Endothelial cell of umbilical vein (primary cell): ENCODE data around the gene DISP2. TPM values are rescaled to one million over a fixed set of nuclear protein-coding genes. Genes with fewer than 3 reads are reported as not detected.

ENCODE experiments used
- BruUV-seq: library from RNA; stranded (reverse); fragments of 400-500 nt; replicated peaks from 2 replicates; lab custom pipeline; 2021; lab: Mats Ljungman, UMichigan
- CTCF ChIA-PET: fragments of 300-600, 350-600 bp; sonication (Branson Sonifier 250); formaldehyde crosslinking; loops from one replicate; lab custom pipeline; 2021; ENCODE audit warnings: antibody characterized with exemption, inconsistent platforms; lab: Charles Lee
- POLR2A ChIA-PET: fragments of 300-600, 350-600 bp; sonication (Branson Sonifier 250); formaldehyde crosslinking; loops from one replicate; lab custom pipeline; 2021; ENCODE audit warnings: antibody characterized with exemption, inconsistent platforms; lab: Charles Lee
- DNase-seq: peaks from one replicate; pipeline ENCODE4 v3.0.0-alpha.2; 2011; ENCODE audit warnings: low read depth, low spot score
- FAIRE-seq: peaks from 2 replicates; lab custom pipeline; 2011; peaks lifted over from hg19 to GRCh38; lab: Jason Lieb, UNC
- H2AFZ ChIP-seq: 2 replicates; pipeline ENCODE4 v1.6.0; 2012; ENCODE audit warnings: low read depth, low read length, control low read depth, inconsistent platforms
- H3K27ac ChIP-seq: 2 replicates; pipeline ENCODE4 v1.5.1; 2011; ENCODE audit warnings: low read depth, mild to moderate bottlenecking, control low read depth, low read length, moderate library complexity; ENCODE audit not compliant: insufficient read depth
- H3K27me3 ChIP-seq, 2 experiments: 2 replicates each; pipeline versions ENCODE4 v1.6.0 to v1.6.1; 2011; ENCODE audit warnings: low read length in 2 of 2, mixed read lengths in 1 of 2; ENCODE audit not compliant: control insufficient read depth in 2 of 2, insufficient read depth in 2 of 2
- H3K36me3 ChIP-seq, 2 experiments: 2 replicates in 1 of 2; 3 replicates in 1 of 2; pipeline ENCODE4 v1.5.1; 2011; ENCODE audit warnings: low read length in 2 of 2, mild to moderate bottlenecking in 1 of 2, moderate library complexity in 1 of 2; ENCODE audit not compliant: control insufficient read depth in 2 of 2, insufficient read depth in 2 of 2; ENCODE audit errors: extremely low read depth in 1 of 2
- H3K4me1 ChIP-seq: 3 replicates; pipeline ENCODE4 v1.5.1; 2011; ENCODE audit warnings: mild to moderate bottlenecking, low read length; ENCODE audit not compliant: control insufficient read depth, insufficient read depth; ENCODE audit errors: extremely low read depth
- H3K4me2 ChIP-seq: 2 replicates; pipeline ENCODE4 v1.6.1; 2011; ENCODE audit warnings: low read length, control low read depth, mixed read lengths; ENCODE audit not compliant: insufficient read depth
- H3K4me3 ChIP-seq, 3 experiments: fragments of 200-600 bp in 1 of 3; sonication (generic), shearing (Covaris generic) in 1 of 3; replicated peaks in 1 of 3; 2 replicates each; pipeline ENCODE4 v1.5.1; 2011 to 2016; ENCODE audit warnings: control low read depth in 3 of 3, low read length in 3 of 3, mild to moderate bottlenecking in 2 of 3, inconsistent platforms in 1 of 3, low read depth in 1 of 3, moderate library complexity in 1 of 3; ENCODE audit not compliant: insufficient read depth in 1 of 3
- H3K79me2 ChIP-seq: 2 replicates; pipeline ENCODE4 v1.6.0; 2012; ENCODE audit warnings: low read length, inconsistent platforms; ENCODE audit not compliant: control insufficient read depth, insufficient read depth
- H3K9ac ChIP-seq: replicated peaks from 2 replicates; pipeline ENCODE3; 2011; ENCODE audit warnings: low read length, control low read depth; ENCODE audit not compliant: insufficient read depth; ENCODE audit errors: extremely low read depth
- H3K9me1 ChIP-seq: replicated peaks from 3 replicates; pipeline ENCODE4 v1.6.0; 2011; ENCODE audit warnings: mild to moderate bottlenecking, low read length; ENCODE audit not compliant: control insufficient read depth, insufficient read depth; ENCODE audit errors: extremely low read depth
- H3K9me3 ChIP-seq: replicated peaks from 2 replicates; pipeline ENCODE4 v1.5.1; 2012; ENCODE audit warnings: low read length, inconsistent platforms; ENCODE audit not compliant: control insufficient read depth, insufficient read depth
- H4K20me1 ChIP-seq: replicated peaks from 2 replicates; pipeline ENCODE3; 2011; ENCODE audit warnings: mild to moderate bottlenecking, low read length; ENCODE audit not compliant: control insufficient read depth, insufficient read depth; ENCODE audit errors: extremely low read depth
- EZH2 ChIP-seq: IDR thresholded peaks from 2 replicates; pipeline ENCODE4 v1.6.1; 2012; ENCODE audit warnings: borderline replicate concordance, low read depth, mild to moderate bottlenecking, moderate library complexity, low read length, inconsistent platforms; ENCODE audit not compliant: severe bottlenecking
- FOS ChIP-seq: IDR thresholded peaks from 2 replicates; pipeline ENCODE4 v1.6.1; 2011; ENCODE audit warnings: mild to moderate bottlenecking, low read length, moderate library complexity, borderline replicate concordance; ENCODE audit not compliant: insufficient read depth
- GATA2 ChIP-seq: IDR thresholded peaks from 2 replicates; pipeline ENCODE4 v1.7.0; 2011; ENCODE audit warnings: low read depth, mild to moderate bottlenecking, moderate library complexity, mixed read lengths, low read length; ENCODE audit not compliant: insufficient read length, insufficient read depth
- JUN ChIP-seq: IDR thresholded peaks from 2 replicates; pipeline ENCODE4 v1.6.1; 2011; ENCODE audit warnings: borderline replicate concordance, low read depth; ENCODE audit not compliant: insufficient read length, insufficient read depth
- MYC ChIP-seq: IDR thresholded peaks from one replicate; pipeline ENCODE4 v1.6.1; 2011; ENCODE audit warnings: mild to moderate bottlenecking, low read depth, low read length
- POLR2A ChIP-seq: IDR thresholded peaks from 2 replicates; pipeline ENCODE4 v1.6.1; 2012; ENCODE audit warnings: low read depth, mild to moderate bottlenecking, control low read depth, low read length
- POLR2AphosphoS5 ChIP-seq: IDR thresholded peaks from 2 replicates; pipeline ENCODE4 v1.6.1; 2012; ENCODE audit warnings: low read depth, mild to moderate bottlenecking, control low read depth, low read length, moderate library complexity; ENCODE audit not compliant: insufficient read depth
- dilution Hi-C: fragments of 300-500 bp; cut with MboI; formaldehyde crosslinking; loops from one replicate; pipeline ENCODE4 v1.15.0; 2019; ENCODE audit warnings: low sequenced_read_pairs; ENCODE audit not compliant: extremely low pct_ligation_motif_present
- intact Hi-C: fragments of 100-400 bp; cut with micrococcal nuclease; formaldehyde crosslinking; loops from one replicate; pipeline ENCODE4 v1.10.0; 2022
- polyA plus RNA-seq, 4 experiments: library from polyadenylated mRNA; depleted of rRNA in 3 of 4; stranded (reverse) in 3 of 4; unstranded in 1 of 4; fragments of >200 nt; gene quantifications; 2 replicates each; pipeline versions ENCODE4 v1.2.1 to v1.2.3, GENCODE V29; 2011 to 2012; ENCODE audit warnings: missing spikeins in 1 of 4
- total RNA-seq: library from RNA; stranded (reverse); gene quantifications from 2 replicates; pipeline ENCODE4 v1.2.3, GENCODE V29; 2021
- TF ChIP-seq, protein P1 (sequence below), 2 donors: IDR thresholded peaks; 1 replicate in 1 of 2; 2 replicates in 1 of 2; pipeline ENCODE4 v1.5.1; 2011; ENCODE audit warnings: low read length in 2 of 2, mild to moderate bottlenecking in 2 of 2, moderate library complexity in 2 of 2, control low read depth in 1 of 2, inconsistent platforms in 1 of 2, low read depth in 1 of 2; ENCODE audit not compliant: insufficient read depth in 1 of 2; ENCODE audit errors: extremely low read depth in 1 of 2
- TF ChIP-seq, protein P2 (sequence below): IDR thresholded peaks from 2 replicates; pipeline ENCODE4 v1.6.1; 2011; ENCODE audit not compliant: insufficient read depth, insufficient read length

DISP2 gene
- total and polyA plus RNA-seq, 2 donors (not counting 3 experiments of a cell fraction or from before 2014, with no cell fraction given) = 0.10 to 1.2 TPM

- H3K4me2 ChIP-seq = peak overlapping the region; percentile 44
- TF ChIP-seq JUN = no peak
- TF ChIP-seq, protein P1, sequence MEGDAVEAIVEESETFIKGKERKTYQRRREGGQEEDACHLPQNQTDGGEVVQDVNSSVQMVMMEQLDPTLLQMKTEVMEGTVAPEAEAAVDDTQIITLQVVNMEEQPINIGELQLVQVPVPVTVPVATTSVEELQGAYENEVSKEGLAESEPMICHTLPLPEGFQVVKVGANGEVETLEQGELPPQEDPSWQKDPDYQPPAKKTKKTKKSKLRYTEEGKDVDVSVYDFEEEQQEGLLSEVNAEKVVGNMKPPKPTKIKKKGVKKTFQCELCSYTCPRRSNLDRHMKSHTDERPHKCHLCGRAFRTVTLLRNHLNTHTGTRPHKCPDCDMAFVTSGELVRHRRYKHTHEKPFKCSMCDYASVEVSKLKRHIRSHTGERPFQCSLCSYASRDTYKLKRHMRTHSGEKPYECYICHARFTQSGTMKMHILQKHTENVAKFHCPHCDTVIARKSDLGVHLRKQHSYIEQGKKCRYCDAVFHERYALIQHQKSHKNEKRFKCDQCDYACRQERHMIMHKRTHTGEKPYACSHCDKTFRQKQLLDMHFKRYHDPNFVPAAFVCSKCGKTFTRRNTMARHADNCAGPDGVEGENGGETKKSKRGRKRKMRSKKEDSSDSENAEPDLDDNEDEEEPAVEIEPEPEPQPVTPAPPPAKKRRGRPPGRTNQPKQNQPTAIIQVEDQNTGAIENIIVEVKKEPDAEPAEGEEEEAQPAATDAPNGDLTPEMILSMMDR (IDR thresholded peaks at IDR 0.05; ENCODE audit: extremely low read depth in 1 of 2, insufficient read depth in 1 of 2, low read depth in 1 of 2, low read length in 2 of 2) = peak in 1 of 2 donors; percentile 29
- ChIA-PET POLR2A (interaction anchor here (2.0 to 2.1 kb wide), 2 partner anchors 12 to 17 kb away, joined by 6 to 12 read pairs; no protein-coding TSS in a partner anchor), CTCF (interaction anchor here (0.7 to 9.1 kb wide), 18 partner anchors 8 to 122 kb away, joined by 3 to 287 read pairs (median 8); partner anchors contain the start of genes ANKRD63, BAHD1, DISP2 and INAFM2)
- peak overlapping the region in 2 of 3 experiments; percentile 20 to 57 for H3K4me3 ChIP-seq
- peak overlapping the region; percentile 86 for H3K9ac ChIP-seq
- H3K27me3 ChIP-seq = no peaks in the 10 kb centered on the region
- intact Hi-C loops = loop anchor here (1.0 kb wide), 1 partner anchor 83 kb away; no protein-coding TSS in a partner anchor
- no peak for DNase-seq
- H3K79me2 ChIP-seq = peaks cover 11% of the 10 kb centered on the region
- dilution Hi-C loops = no loop called here
- H3K9me3 ChIP-seq = no peaks in the 10 kb centered on the region
- H3K9me1 ChIP-seq = no peaks in the 10 kb centered on the region
- H2AFZ ChIP-seq = no peak overlapping the region
- peaks cover 67% of the 10 kb centered on the region for H3K4me1 ChIP-seq
- no TSS peak for BruUV-seq
- H3K27ac ChIP-seq = peak overlapping the region; percentile 94
- no peaks in the 10 kb centered on the region for H4K20me1 ChIP-seq
- FAIRE-seq = no peak
- peaks cover 0 to 8% of the 10 kb centered on the region in 2 experiments for H3K36me3 ChIP-seq
Measured at GRCh38 chr15:40339621-40339945, 18.4 kb upstream of the DISP2 start.

- Histone ChIP-seq H3K9me1 (no peaks in the 10 kb centered on the region), H3K4me3 (peak overlapping the region; percentile 12 to 57 (median 20)), H4K20me1 (no peaks in the 10 kb centered on the region), H2AFZ (peak overlapping the region; percentile 65), H3K9ac (peak overlapping the region; percentile 86), H3K4me2 (peak overlapping the region; percentile 44), H3K36me3 (peaks cover 0 to 6% of the 10 kb centered on the region in 2 experiments), H3K9me3 (no peaks in the 10 kb centered on the region), H3K27ac (peak overlapping the region; percentile 94), H3K27me3 (no peaks in the 10 kb centered on the region), H3K4me1 (peaks cover 63% of the 10 kb centered on the region), H3K79me2 (peaks cover 11% of the 10 kb centered on the region)
- POLR2A ChIA-PET = interaction anchor here (0.8 to 2.1 kb wide), 3 partner anchors 12 to 25 kb away, joined by 3 to 12 read pairs (median 6); no protein-coding TSS in a partner anchor
- intact Hi-C loops = no loop called here
- TSS peak; percentile 32 for BruUV-seq
- no peak for TF ChIP-seq POLR2AphosphoS5
- TF ChIP-seq MYC = no peak
- TF ChIP-seq, protein P1 (IDR thresholded peaks at IDR 0.05; ENCODE audit: extremely low read depth in 1 of 2, insufficient read depth in 1 of 2, low read depth in 1 of 2, low read length in 2 of 2) = no peak
- no peak for TF ChIP-seq EZH2
- TF ChIP-seq JUN = no peak
- TF ChIP-seq, protein P2, sequence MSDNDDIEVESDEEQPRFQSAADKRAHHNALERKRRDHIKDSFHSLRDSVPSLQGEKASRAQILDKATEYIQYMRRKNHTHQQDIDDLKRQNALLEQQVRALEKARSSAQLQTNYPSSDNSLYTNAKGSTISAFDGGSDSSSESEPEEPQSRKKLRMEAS = no peak
- no peak for TF ChIP-seq GATA2
- no peak for TF ChIP-seq FOS
- no peak for TF ChIP-seq POLR2A
- DNase-seq (peak; percentile 67), FAIRE-seq (peak; percentile 77)
- CTCF ChIA-PET = interaction anchor here (0.7 to 9.1 kb wide), 17 partner anchors 9 to 156 kb away, joined by 3 to 287 read pairs (median 8); partner anchors contain the start of genes BAHD1, DISP2, INAFM2 and KNSTRN
- dilution Hi-C loops = no loop called here
Measured at GRCh38 chr15:40340038-40340739, 17.8 kb upstream of the DISP2 start.
